ENCODE results near the gene TIAM2.

DNA sequence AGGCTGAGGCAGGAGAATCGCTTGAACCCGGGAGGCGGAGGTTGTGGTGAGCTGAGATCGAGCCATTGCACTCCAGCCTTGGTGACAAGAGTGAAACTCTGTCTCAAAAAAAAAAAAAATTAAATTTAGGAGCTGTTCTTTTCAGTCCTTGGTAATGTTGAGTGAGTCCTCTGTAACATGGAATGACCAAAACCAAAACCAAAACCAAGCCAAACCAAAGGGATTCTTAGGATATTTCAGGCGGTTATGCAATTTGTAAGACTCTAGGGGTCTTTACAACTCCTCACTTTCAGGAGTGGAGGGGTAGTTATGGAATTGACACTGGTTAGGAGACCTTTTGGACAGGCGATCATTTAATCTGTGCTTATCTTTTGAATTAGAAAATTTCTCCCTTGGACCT lies 15.8 kb downstream of the TIAM2 start:
- TF ChIP-seq, protein P1, sequence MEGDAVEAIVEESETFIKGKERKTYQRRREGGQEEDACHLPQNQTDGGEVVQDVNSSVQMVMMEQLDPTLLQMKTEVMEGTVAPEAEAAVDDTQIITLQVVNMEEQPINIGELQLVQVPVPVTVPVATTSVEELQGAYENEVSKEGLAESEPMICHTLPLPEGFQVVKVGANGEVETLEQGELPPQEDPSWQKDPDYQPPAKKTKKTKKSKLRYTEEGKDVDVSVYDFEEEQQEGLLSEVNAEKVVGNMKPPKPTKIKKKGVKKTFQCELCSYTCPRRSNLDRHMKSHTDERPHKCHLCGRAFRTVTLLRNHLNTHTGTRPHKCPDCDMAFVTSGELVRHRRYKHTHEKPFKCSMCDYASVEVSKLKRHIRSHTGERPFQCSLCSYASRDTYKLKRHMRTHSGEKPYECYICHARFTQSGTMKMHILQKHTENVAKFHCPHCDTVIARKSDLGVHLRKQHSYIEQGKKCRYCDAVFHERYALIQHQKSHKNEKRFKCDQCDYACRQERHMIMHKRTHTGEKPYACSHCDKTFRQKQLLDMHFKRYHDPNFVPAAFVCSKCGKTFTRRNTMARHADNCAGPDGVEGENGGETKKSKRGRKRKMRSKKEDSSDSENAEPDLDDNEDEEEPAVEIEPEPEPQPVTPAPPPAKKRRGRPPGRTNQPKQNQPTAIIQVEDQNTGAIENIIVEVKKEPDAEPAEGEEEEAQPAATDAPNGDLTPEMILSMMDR (IDR thresholded peaks at IDR 0.05; ENCODE audit: extremely low read depth in 1 of 2, insufficient read depth in 1 of 2, low read depth in 1 of 2, low read length in 2 of 2): no peak
- no peak for TF ChIP-seq MAX (IDR thresholded peaks at IDR 0.05; ENCODE audit: insufficient read depth, insufficient read length)
- TF ChIP-seq POLR2AphosphoS5 (IDR thresholded peaks at IDR 0.05; ENCODE audit: insufficient read depth, low read depth, low read length): no peak
- TF ChIP-seq POLR2A (IDR thresholded peaks at IDR 0.05; ENCODE audit: low read depth, low read length): no peak
- no peak for TF ChIP-seq GATA2 (IDR thresholded peaks at IDR 0.05; ENCODE audit: insufficient read depth, insufficient read length, low read depth, low read length)
- TF ChIP-seq JUN (IDR thresholded peaks at IDR 0.05; ENCODE audit: borderline replicate concordance, insufficient read depth, insufficient read length, low read depth): no peak
- no peak for TF ChIP-seq MYC (IDR thresholded peaks at IDR 0.05; ENCODE audit: low read depth, low read length)
- TF ChIP-seq EZH2 (IDR thresholded peaks at IDR 0.05; ENCODE audit: borderline replicate concordance, low read depth, low read length, severe bottlenecking): no peak

Data from endothelial cell of umbilical vein (primary cell).